Lower leg skin (tissue), 4 donors: ENCODE data around the gene ST7. TPM values are rescaled to one million over a fixed set of nuclear protein-coding genes. Genes with fewer than 3 reads are reported as not detected.

Experiments used
- DNase-seq, 2 donors: peaks; one replicate each; pipeline ENCODE4 v3.0.0-alpha.2; 2019; ENCODE audit warnings: low spot score in 2 of 2
- H3K4me3 ChIP-seq: fragments of 200-600 bp; sonication (generic); 2 replicates; pipeline ENCODE4 v1.5.1; 2017; ENCODE audit warnings: mild to moderate bottlenecking, low read depth; ENCODE audit not compliant: poor library complexity, severe bottlenecking
- POLR2A ChIP-seq, 2 donors: fragments of 450-650 bp; IDR thresholded peaks; one replicate each; pipeline ENCODE4 v1.6.1; 2016 to 2017; ENCODE audit warnings: antibody characterized with exemption in 2 of 2, mild to moderate bottlenecking in 1 of 2, moderate library complexity in 1 of 2
- WGBS, 2 donors: methylation state at CpG; one replicate each; pipeline ENCODE4 v1.1.5; 2018; 5-methylcytosine and 5-hydroxymethylcytosine counted together
- intact Hi-C: fragments of 100-400 bp; cut with DNase I; formaldehyde crosslinking; loops from one replicate; pipeline ENCODE4 v1.15.0; 2023; ENCODE audit warnings: low total_unique reads
- total RNA-seq, 4 donors: library from RNA; depleted of rRNA; stranded (reverse); fragments of >200 nt; gene quantifications; one replicate each; pipeline ENCODE4 v1.1.0, GENCODE V29; 2016
- TF ChIP-seq, protein P1 (sequence below), 3 donors: fragments of 450-650 bp; IDR thresholded peaks; one replicate each; pipeline ENCODE4 v1.5.1; 2016; ENCODE audit warnings: antibody characterized with exemption in 3 of 3, mild to moderate bottlenecking in 3 of 3, moderate library complexity in 2 of 3

ST7 gene
- total RNA-seq, 4 donors from 2014 or later, result 10.8 to 17.1 (median 11.4) TPM

DNA sequence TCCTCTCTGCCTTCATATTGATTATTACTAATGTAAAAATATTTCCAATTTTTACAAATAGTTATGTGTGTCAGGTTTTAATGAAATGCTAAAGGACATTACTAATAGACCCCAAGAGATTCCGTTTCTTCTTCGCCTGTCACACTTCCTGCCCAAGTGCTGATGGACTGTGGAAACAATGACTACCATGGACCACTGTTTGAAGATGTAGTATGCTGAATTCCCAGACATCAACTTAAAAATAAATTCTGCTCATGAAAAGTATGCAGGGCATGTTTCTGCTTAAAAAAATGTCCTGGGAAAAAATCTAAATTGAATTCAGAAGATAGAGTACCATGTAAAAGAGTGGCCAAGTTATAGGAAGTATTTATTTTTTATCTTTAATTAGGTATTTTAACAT, 52.1 kb downstream of the ST7 start:
- no peak for DNase-seq
- no peak for TF ChIP-seq POLR2A (IDR thresholded peaks at IDR 0.05)
- TF ChIP-seq, protein P1, sequence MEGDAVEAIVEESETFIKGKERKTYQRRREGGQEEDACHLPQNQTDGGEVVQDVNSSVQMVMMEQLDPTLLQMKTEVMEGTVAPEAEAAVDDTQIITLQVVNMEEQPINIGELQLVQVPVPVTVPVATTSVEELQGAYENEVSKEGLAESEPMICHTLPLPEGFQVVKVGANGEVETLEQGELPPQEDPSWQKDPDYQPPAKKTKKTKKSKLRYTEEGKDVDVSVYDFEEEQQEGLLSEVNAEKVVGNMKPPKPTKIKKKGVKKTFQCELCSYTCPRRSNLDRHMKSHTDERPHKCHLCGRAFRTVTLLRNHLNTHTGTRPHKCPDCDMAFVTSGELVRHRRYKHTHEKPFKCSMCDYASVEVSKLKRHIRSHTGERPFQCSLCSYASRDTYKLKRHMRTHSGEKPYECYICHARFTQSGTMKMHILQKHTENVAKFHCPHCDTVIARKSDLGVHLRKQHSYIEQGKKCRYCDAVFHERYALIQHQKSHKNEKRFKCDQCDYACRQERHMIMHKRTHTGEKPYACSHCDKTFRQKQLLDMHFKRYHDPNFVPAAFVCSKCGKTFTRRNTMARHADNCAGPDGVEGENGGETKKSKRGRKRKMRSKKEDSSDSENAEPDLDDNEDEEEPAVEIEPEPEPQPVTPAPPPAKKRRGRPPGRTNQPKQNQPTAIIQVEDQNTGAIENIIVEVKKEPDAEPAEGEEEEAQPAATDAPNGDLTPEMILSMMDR (IDR thresholded peaks at IDR 0.05), result no peak
- intact Hi-C loops, result no loop called here
- WGBS, 2 donors, result 67 to 78% methylated on average over 2 of the region's 2 CpGs
- no peak overlapping the region for H3K4me3 ChIP-seq

DNA sequence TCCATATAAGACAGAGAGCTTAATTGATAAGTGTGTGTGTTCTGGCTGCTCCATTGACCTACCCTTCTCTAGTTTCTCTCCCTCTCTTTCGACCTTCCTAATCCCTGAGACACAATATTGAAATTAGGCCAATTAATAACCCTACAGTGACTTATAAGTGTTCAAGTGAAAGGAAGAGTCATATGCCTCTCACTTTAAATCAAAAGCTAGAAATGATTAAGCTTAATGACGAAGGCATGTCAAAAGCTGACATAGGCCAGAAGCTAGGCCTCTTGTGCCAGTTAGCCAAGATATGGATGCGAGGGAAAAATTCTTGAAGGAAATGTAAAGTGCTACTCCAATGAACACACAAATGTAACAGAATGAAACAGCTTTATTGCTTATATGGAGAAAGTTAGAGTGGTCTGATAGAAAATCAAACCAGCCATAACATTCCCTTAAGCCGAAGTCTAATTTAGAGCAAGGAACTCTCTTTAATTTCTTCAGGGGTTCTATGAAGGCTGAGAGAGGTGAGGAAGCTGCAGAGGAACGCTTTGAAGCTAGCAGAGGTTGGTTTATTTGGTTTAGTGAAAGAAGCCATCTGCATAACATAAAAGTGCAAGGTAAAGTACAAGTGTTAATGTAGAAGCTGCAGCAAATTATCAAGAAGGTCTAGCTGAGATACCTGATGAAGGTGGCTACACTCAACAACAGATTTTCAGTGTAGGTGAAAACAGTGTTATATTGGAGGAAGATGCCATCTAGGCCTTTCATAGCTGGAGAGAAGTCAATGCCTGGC, 53.8 kb downstream of the ST7 start:
- TF ChIP-seq, protein P1 (IDR thresholded peaks at IDR 0.05), result no peak
- TF ChIP-seq POLR2A (IDR thresholded peaks at IDR 0.05), result no peak
- DNase-seq, result no peak
- 91 to 92% methylated on average over 5 of the region's 5 CpGs for WGBS, 2 donors
- intact Hi-C loops, result no loop called here
- H3K4me3 ChIP-seq, result no peak overlapping the region

DNA sequence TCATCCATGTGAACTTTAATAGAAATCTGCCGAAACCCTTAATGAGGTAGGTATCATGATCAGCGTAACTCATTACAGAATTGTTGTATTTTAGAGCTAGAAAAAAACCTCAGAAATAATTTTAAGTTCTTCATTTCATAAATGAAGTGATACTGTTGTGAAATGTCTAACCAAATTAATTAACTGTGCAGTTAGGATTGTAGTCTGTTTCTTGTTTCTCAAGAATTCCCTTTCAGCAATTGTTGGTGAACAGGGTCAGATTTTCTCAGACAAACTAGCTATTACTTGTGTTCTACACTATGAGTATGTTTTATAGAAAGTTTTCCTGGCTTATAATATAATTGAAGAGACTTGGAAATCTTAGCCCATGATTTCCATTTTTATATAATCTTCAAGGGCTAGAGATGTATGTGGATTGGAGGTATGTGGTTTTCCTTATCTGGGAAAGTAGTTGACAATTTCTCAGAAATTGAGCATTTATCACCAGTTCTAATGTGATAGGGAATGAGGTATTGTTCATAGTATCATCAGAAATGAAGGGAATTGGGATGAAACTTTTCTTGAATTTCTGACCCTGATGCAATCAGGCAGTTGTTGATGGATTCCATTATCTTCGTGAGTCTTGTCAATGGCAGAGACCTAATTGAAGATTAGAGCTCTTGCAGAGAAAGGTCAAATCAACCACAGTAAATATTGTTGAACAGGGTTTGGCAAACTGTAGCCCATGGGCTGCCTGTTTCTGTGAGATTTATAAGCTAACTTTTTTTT, 55.0 kb downstream of the ST7 start:
- WGBS, 2 donors, result 90 to 94% methylated on average over 3 of the region's 3 CpGs
- no peak overlapping the region for H3K4me3 ChIP-seq
- intact Hi-C loops, result no loop called here
- DNase-seq, result no peak
- TF ChIP-seq, protein P1 (IDR thresholded peaks at IDR 0.05), result no peak
- TF ChIP-seq POLR2A (IDR thresholded peaks at IDR 0.05), result no peak

DNA sequence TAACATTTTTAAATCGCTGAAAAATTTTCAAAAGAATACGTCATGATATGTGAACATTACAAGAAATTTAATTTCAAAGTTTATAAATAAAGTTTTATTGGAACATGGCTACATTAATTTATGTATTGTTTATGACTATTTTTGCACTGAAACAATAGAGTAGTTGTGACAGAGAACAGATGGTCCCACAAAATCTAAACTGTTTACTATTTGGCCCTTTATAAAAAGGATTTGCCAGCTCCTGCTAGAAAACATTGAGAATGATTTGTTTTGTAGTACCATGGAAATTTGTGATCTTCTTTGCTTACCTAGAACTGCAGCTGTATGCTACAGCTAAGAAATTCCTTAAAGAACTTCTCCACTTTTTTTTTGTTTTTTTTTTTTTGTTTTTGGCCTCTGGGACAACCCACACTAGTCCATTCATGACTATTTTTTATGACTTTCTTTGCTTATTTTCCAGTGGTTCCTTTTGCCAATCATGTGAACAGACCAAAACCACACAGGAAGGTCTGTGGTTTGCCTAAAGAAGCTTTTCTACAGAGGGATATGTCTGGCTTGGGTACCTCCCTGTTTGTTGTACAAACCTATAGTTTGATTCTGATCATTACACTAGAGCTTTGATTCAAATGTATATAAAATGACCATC, 55.7 kb downstream of the ST7 start:
- intact Hi-C loops, result no loop called here
- WGBS, 2 donors, result 90 to 91% methylated on average over 2 of the region's 2 CpGs
- no peak for DNase-seq
- no peak overlapping the region for H3K4me3 ChIP-seq
- TF ChIP-seq, protein P1 (IDR thresholded peaks at IDR 0.05), result no peak
- TF ChIP-seq POLR2A (IDR thresholded peaks at IDR 0.05), result no peak

DNA sequence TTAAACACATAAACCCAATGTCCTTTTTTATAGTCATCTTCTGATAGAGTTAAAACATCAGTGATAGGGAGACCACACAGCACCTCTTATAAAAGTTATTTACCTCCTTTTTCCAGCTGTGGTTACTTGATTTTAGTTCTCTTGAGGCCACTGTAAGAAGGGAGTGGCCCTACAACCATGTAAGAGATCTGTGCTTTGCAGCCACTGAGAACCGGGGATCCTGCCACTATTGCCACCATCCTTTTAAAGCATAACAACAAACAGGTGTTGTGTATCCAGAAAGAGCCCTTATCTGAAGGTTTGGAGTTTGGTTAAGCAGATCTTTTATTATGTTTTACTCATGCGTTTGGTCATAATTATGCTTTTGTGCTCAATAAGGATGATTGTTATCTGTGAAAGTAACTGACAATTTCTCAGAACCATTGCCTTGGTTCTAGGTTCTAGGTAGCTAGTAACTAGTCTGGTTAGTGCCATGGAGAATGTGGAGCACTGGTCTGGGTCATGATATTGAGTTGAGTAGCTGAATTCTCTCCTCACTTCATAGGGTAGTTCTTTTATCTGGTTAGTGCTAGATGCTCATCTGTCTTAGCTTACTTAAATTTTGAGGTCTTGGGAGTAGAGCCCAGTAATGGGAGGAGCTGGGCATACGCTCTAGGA, 56.5 kb downstream of the ST7 start:
- no peak for DNase-seq
- no peak for TF ChIP-seq POLR2A (IDR thresholded peaks at IDR 0.05)
- TF ChIP-seq, protein P1 (IDR thresholded peaks at IDR 0.05), result no peak
- intact Hi-C loops, result no loop called here
- WGBS, 2 donors, result 65% methylated on average over 3 of the region's 3 CpGs
- H3K4me3 ChIP-seq, result no peak overlapping the region
